H1 (cell line): ENCODE measurements around the gene KRT32. TPM values are rescaled to one million over a fixed set of nuclear protein-coding genes. Genes with fewer than 3 reads are reported as not detected.

Source experiments
- CTCF ChIA-PET: fragments of 300-600 bp; sonication (Branson Sonifier 250); formaldehyde crosslinking; loops from one replicate; lab custom pipeline; 2021; ENCODE audit not compliant: partially characterized antibody; lab: Charles Lee
- POLR2A ChIA-PET: fragments of 300-600 bp; sonication (Branson Sonifier 250); formaldehyde crosslinking; loops from one replicate; lab custom pipeline; 2021; ENCODE audit warnings: inconsistent platforms; ENCODE audit not compliant: partially characterized antibody; lab: Charles Lee
- DNase-seq, 2 experiments: peaks; one replicate each; pipeline versions ENCODE4 v3.0.0 to v3.0.0-alpha.2; 2010 to 2022; ENCODE audit warnings: low spot score in 2 of 2, low read depth in 1 of 2, mixed read lengths in 1 of 2
- FAIRE-seq: peaks from 2 replicates; lab custom pipeline; 2011; peaks lifted over from hg19 to GRCh38; lab: Jason Lieb, UNC
- H2AFZ ChIP-seq: 2 replicates; pipeline ENCODE4 v1.8.1; 2012; ENCODE audit warnings: low read length, inconsistent platforms
- H2AK5ac ChIP-seq: 2 replicates; pipeline ENCODE4 v1.6.1; 2013; ENCODE audit warnings: low read depth, low read length
- H2BK120ac ChIP-seq: replicated peaks from 2 replicates; pipeline ENCODE3; 2013; ENCODE audit warnings: low read depth, low read length, inconsistent platforms
- H2BK12ac ChIP-seq: 2 replicates; pipeline ENCODE4 v1.6.1; 2013; ENCODE audit warnings: low read depth, low read length
- H2BK15ac ChIP-seq: 2 replicates; pipeline ENCODE4 v1.6.1; 2013; ENCODE audit warnings: low read length
- H2BK20ac ChIP-seq: 2 replicates; pipeline ENCODE4 v1.6.1; 2013; ENCODE audit warnings: low read length
- H2BK5ac ChIP-seq: 2 replicates; pipeline ENCODE4 v1.6.1; 2013; ENCODE audit warnings: low read depth, low read length
- H3K14ac ChIP-seq: 2 replicates; pipeline ENCODE4 v1.6.1; 2013; ENCODE audit warnings: inconsistent platforms; ENCODE audit not compliant: insufficient read length
- H3K18ac ChIP-seq: 2 replicates; pipeline ENCODE4 v1.6.1; 2013; ENCODE audit warnings: low read length; ENCODE audit errors: extremely low read depth
- H3K23ac ChIP-seq: 2 replicates; pipeline ENCODE4 v1.6.1; 2013; ENCODE audit warnings: inconsistent platforms; ENCODE audit not compliant: insufficient read length
- H3K23me2 ChIP-seq: 2 replicates; pipeline ENCODE4 v1.6.1; 2013; ENCODE audit warnings: low read depth, low read length
- H3K27ac ChIP-seq: 2 replicates; pipeline ENCODE4 v1.6.1; 2011; ENCODE audit warnings: low read depth, low read length, inconsistent platforms
- H3K27me3 ChIP-seq, 4 experiments: replicated peaks in 1 of 4; 1 replicate in 1 of 4; 2 replicates in 3 of 4; pipeline versions ENCODE4 v1.6.1 to v1.8.1; 2011 to 2013; ENCODE audit warnings: low read length in 3 of 4, mild to moderate bottlenecking in 3 of 4, inconsistent platforms in 2 of 4, mixed read lengths in 2 of 4, moderate library complexity in 1 of 4; ENCODE audit not compliant: control insufficient read depth in 3 of 4, insufficient read depth in 3 of 4; ENCODE audit errors: extremely low read depth in 1 of 4
- H3K36me3 ChIP-seq, 4 experiments: 2 replicates each; pipeline versions ENCODE4 v1.6.1 to v1.8.1; 2011 to 2013; ENCODE audit warnings: mild to moderate bottlenecking in 4 of 4, low read length in 3 of 4, moderate library complexity in 2 of 4, control low read depth in 1 of 4, inconsistent platforms in 1 of 4; ENCODE audit not compliant: insufficient read depth in 4 of 4, control insufficient read depth in 2 of 4
- H3K4ac ChIP-seq: replicated peaks from 2 replicates; pipeline ENCODE3; 2013; ENCODE audit warnings: low read length, low read depth, mixed read lengths, inconsistent platforms; ENCODE audit not compliant: insufficient read length
- H3K4me1 ChIP-seq, 4 experiments: replicated peaks in 1 of 4; 1 replicate in 1 of 4; 2 replicates in 3 of 4; pipeline versions ENCODE4 v1.6.1 to v1.8.1; 2011 to 2013; ENCODE audit warnings: low read length in 3 of 4, inconsistent platforms in 2 of 4, mixed read lengths in 1 of 4; ENCODE audit not compliant: insufficient read depth in 4 of 4, control insufficient read depth in 3 of 4
- H3K4me2 ChIP-seq, 2 experiments: 2 replicates each; pipeline versions ENCODE4 v1.6.1 to v1.8.1; 2011 to 2013; ENCODE audit warnings: low read depth in 2 of 2, low read length in 2 of 2, control low read depth in 1 of 2, inconsistent platforms in 1 of 2, mild to moderate bottlenecking in 1 of 2; ENCODE audit not compliant: insufficient read depth in 1 of 2
- H3K4me3 ChIP-seq, 4 experiments: fragments of 200-600, 300-600 bp in 1 of 4; sonication (generic), shearing (Covaris generic), sonication (Bioruptor Twin) in 1 of 4; 2 replicates each; pipeline versions ENCODE4 v1.5.1 to v1.8.1; 2011 to 2016; ENCODE audit warnings: low read length in 4 of 4, low read depth in 3 of 4, control low read depth in 2 of 4, inconsistent platforms in 2 of 4, mild to moderate bottlenecking in 2 of 4, mixed read lengths in 1 of 4, moderate library complexity in 1 of 4; ENCODE audit not compliant: insufficient read depth in 2 of 4; ENCODE audit errors: extremely low read depth in 1 of 4
- H3K56ac ChIP-seq: replicated peaks from 2 replicates; pipeline ENCODE3; 2013; ENCODE audit warnings: low read depth, mild to moderate bottlenecking, mixed read lengths, low read length, inconsistent platforms; ENCODE audit not compliant: insufficient read length
- H3K79me1 ChIP-seq: 2 replicates; pipeline ENCODE4 v1.6.1; 2013; ENCODE audit warnings: low read depth, low read length, control low read depth
- H3K79me2 ChIP-seq, 2 experiments: 2 replicates each; pipeline versions ENCODE4 v1.6.1 to v1.8.1; 2012 to 2013; ENCODE audit warnings: low read length in 2 of 2, mild to moderate bottlenecking in 2 of 2, inconsistent platforms in 1 of 2; ENCODE audit not compliant: insufficient read depth in 2 of 2, control insufficient read depth in 1 of 2
- H3K9ac ChIP-seq, 4 experiments: replicated peaks in 1 of 4; 1 replicate in 1 of 4; 2 replicates in 3 of 4; pipeline versions ENCODE4 v1.6.1 to v1.8.1; 2011 to 2013; ENCODE audit warnings: low read depth in 3 of 4, low read length in 3 of 4, control low read depth in 2 of 4, mild to moderate bottlenecking in 2 of 4, moderate library complexity in 2 of 4, inconsistent platforms in 1 of 4; ENCODE audit errors: extremely low read depth in 1 of 4
- H3K9me3 ChIP-seq, 2 experiments: 2 replicates each; pipeline versions ENCODE4 v1.6.1 to v1.8.1; 2012 to 2013; ENCODE audit warnings: mild to moderate bottlenecking in 2 of 2, moderate library complexity in 2 of 2, control low read depth in 1 of 2, inconsistent platforms in 1 of 2, low read depth in 1 of 2, low read length in 1 of 2, mixed read lengths in 1 of 2; ENCODE audit not compliant: insufficient read depth in 2 of 2
- H4K20me1 ChIP-seq, 2 experiments: replicated peaks in 1 of 2; 2 replicates each; pipeline versions ENCODE3 to v1.8.1; 2011 to 2013; ENCODE audit warnings: inconsistent platforms in 2 of 2, low read length in 2 of 2, mild to moderate bottlenecking in 1 of 2; ENCODE audit not compliant: insufficient read depth in 2 of 2, control insufficient read depth in 1 of 2
- H4K5ac ChIP-seq: 2 replicates; pipeline ENCODE4 v1.6.1; 2013; ENCODE audit warnings: low read length, low read depth, mixed read lengths, inconsistent platforms; ENCODE audit not compliant: insufficient read length
- H4K8ac ChIP-seq: 2 replicates; pipeline ENCODE4 v1.8.0; 2013; ENCODE audit warnings: mild to moderate bottlenecking, moderate library complexity, low read length, inconsistent platforms; ENCODE audit not compliant: insufficient read depth; ENCODE audit errors: extremely low read depth
- H4K91ac ChIP-seq: replicated peaks from 2 replicates; pipeline ENCODE3; 2013; ENCODE audit warnings: low read length, mixed read lengths, inconsistent platforms; ENCODE audit not compliant: insufficient read length
- BCL11A ChIP-seq, 2 experiments: IDR thresholded peaks; one replicate each; pipeline ENCODE4 v1.6.1; 2011; ENCODE audit warnings: low read depth in 2 of 2, low read length in 2 of 2, mild to moderate bottlenecking in 2 of 2
- BRCA1 ChIP-seq: IDR thresholded peaks from 2 replicates; pipeline ENCODE4 v1.6.1; 2012; ENCODE audit warnings: low read depth, low read length, improper control_type of control experiment
- CEBPB ChIP-seq: IDR thresholded peaks from 2 replicates; pipeline ENCODE4 v1.6.1; 2012; ENCODE audit warnings: low read depth, low read length
- CHD1 ChIP-seq: IDR thresholded peaks from 2 replicates; pipeline ENCODE4 v1.6.1; 2012; ENCODE audit warnings: low read depth, low read length, improper control_type of control experiment
- HDAC2 ChIP-seq, 2 experiments: fragments of 300-600 bp in 1 of 2; sonication (generic) in 1 of 2; IDR thresholded peaks; 2 replicates each; pipeline ENCODE4 v1.6.1; 2011 to 2012; ENCODE audit warnings: low read depth in 2 of 2, low read length in 2 of 2, mild to moderate bottlenecking in 2 of 2, moderate library complexity in 2 of 2, borderline replicate concordance in 1 of 2, inconsistent platforms in 1 of 2
- RAD21 ChIP-seq, 2 experiments: IDR thresholded peaks in 1 of 2; conservative IDR thresholded peaks in 1 of 2; 2 replicates each; pipeline ENCODE4 v1.6.1; 2011; ENCODE audit warnings: low read depth in 2 of 2, low read length in 2 of 2, improper control_type of control experiment in 1 of 2, inconsistent platforms in 1 of 2, mild to moderate bottlenecking in 1 of 2, moderate library complexity in 1 of 2
- SAP30 ChIP-seq: fragments of 300-600 bp; sonication (generic); IDR thresholded peaks from 2 replicates; pipeline ENCODE4 v1.7.1; 2012; ENCODE audit warnings: low read length, moderate library complexity, mild to moderate bottlenecking, inconsistent platforms; ENCODE audit not compliant: insufficient read depth, insufficient replicate concordance
- SIRT6 ChIP-seq: IDR thresholded peaks from one replicate; pipeline ENCODE4 v1.7.1; 2012; ENCODE audit warnings: low read length, inconsistent platforms
- SUZ12 ChIP-seq: fragments of 200-600 bp; sonication (generic); IDR thresholded peaks from 2 replicates; pipeline ENCODE4 v1.6.1; 2012; ENCODE audit warnings: mild to moderate bottlenecking, inconsistent platforms, low read length, moderate library complexity, mixed read lengths
- WGBS, 2 experiments: shearing (Covaris generic) in 1 of 2; methylation state at CpG; one replicate each; pipeline versions ENCODE4 v1.1.6 to v1.1.7; 2013 to 2015; ENCODE audit warnings: low lambda C conversion rate in 2 of 2, mixed read lengths in 2 of 2, inconsistent platforms in 1 of 2, low coverage in 1 of 2, missing lambda C conversion rate in 1 of 2; ENCODE audit not compliant: insufficient replicate concordance in 2 of 2, insufficient coverage in 1 of 2, insufficient read length in 1 of 2; ENCODE audit errors: extremely low coverage in 1 of 2, missing lambda C conversion rate in 1 of 2; 5-methylcytosine and 5-hydroxymethylcytosine counted together
- polyA plus RNA-seq, 7 experiments: library from polyadenylated mRNA; depleted of rRNA in 3 of 7; stranded (reverse) in 5 of 7; unstranded in 2 of 7; fragments of >200 nt in 5 of 7; fragments of 200-250 nt in 2 of 7; gene quantifications; 1 replicate in 5 of 7; 2 replicates in 1 of 7; 4 replicates in 1 of 7; pipeline versions ENCODE4 v1.2.1 to v1.2.3, GENCODE V29; 2011 to 2013; ENCODE audit warnings: missing spikeins in 2 of 7, mixed read lengths in 2 of 7
- total RNA-seq: library from RNA; stranded (reverse); fragmentation: NEBNext Ultra II Directional; extraction: Animal tissue kit (Norgen Biotek cat#: 25700); gene quantifications from 2 replicates; pipeline ENCODE4 v1.2.1, GENCODE V29; 2021

KRT32 gene
- total and polyA plus RNA-seq, 2 of the 8 experiments (the other 6 are each of a cell fraction or from before 2014, with no cell fraction given), result not detected

DNA sequence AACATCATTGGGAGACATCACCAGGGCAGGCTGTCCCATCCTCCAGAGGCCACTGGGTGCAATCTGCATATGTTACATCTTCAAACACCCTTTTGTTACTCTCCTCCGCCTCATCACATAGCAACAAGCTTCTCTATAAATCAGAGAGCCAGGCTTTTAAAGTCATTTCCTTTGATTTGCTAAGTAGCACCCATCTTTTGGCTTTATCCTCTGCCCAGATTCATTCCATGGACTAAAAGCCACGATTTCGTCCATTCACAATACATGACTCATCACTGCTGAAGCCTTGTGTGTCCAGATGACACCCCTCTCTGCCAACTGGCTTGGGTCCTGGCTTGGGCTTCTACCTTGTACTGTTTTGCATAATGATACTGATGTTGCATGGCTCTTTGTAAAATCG, 24.4 kb downstream of the KRT32 start:
- no peak overlapping the region for H2BK5ac ChIP-seq
- no peak overlapping the region for H2BK15ac ChIP-seq
- no peak overlapping the region for H3K4me2 ChIP-seq
- no peak for FAIRE-seq
- no peaks in the 10 kb centered on the region for H3K4me1 ChIP-seq
- no peak overlapping the region for H4K5ac ChIP-seq
- H3K23me2 ChIP-seq, result no peaks in the 10 kb centered on the region
- H4K20me1 ChIP-seq, result no peaks in the 10 kb centered on the region
- H3K14ac ChIP-seq, result no peak overlapping the region
- WGBS, 2 experiments, result 90% methylated on average over 4 of the region's 4 CpGs; no CpG with 5 or more reads in 1 of the 2 experiments
- POLR2A ChIA-PET, result no interaction called here
- no peak overlapping the region for H2BK120ac ChIP-seq
- H3K9ac ChIP-seq, result no peak overlapping the region
- no peak overlapping the region for H3K4me3 ChIP-seq
- H2BK12ac ChIP-seq, result no peak overlapping the region
- CTCF ChIA-PET, result interaction anchor here (1.1 to 2.3 kb wide), 3 partner anchors 12 to 53 kb away, joined by 3 to 7 read pairs (median 4); no protein-coding TSS in a partner anchor
- TF ChIP-seq RAD21 (IDR thresholded peaks at IDR 0.05 in 1 of 2, conservative IDR thresholded peaks at IDR 0.05 in 1 of 2; ENCODE audit: low read depth in 2 of 2, low read length in 2 of 2) (no peak), BCL11A (IDR thresholded peaks at IDR 0.05; ENCODE audit: low read depth in 2 of 2, low read length in 2 of 2) (no peak), CEBPB (no peak), SUZ12 (no peak), BRCA1 (no peak), SIRT6 (no peak), HDAC2 (IDR thresholded peaks at IDR 0.05; ENCODE audit: borderline replicate concordance in 1 of 2, low read depth in 2 of 2, low read length in 2 of 2) (no peak), CHD1 (no peak), SAP30 (no peak)
- H2AK5ac ChIP-seq, result no peak overlapping the region
- H3K18ac ChIP-seq, result no peak overlapping the region
- H2AFZ ChIP-seq, result no peak overlapping the region
- H3K27me3 ChIP-seq, result no peaks in the 10 kb centered on the region; a peak in 1 of 7 replicates
- no peak overlapping the region for H4K8ac ChIP-seq
- no peaks in the 10 kb centered on the region for H3K36me3 ChIP-seq
- no peak for DNase-seq
- no peaks in the 10 kb centered on the region; a peak in 1 of 4 replicates for H3K9me3 ChIP-seq
- H3K79me2 ChIP-seq, result no peaks in the 10 kb centered on the region
- no peak overlapping the region for H3K27ac ChIP-seq
- no peak overlapping the region for H3K4ac ChIP-seq
- H2BK20ac ChIP-seq, result no peak overlapping the region
- no peak overlapping the region for H3K23ac ChIP-seq
- H4K91ac ChIP-seq, result no peak overlapping the region
- H3K56ac ChIP-seq, result no peak overlapping the region
- no peaks in the 10 kb centered on the region for H3K79me1 ChIP-seq
